WERI-Rb-1 (cell line): ENCODE data around the gene BBS4.

Source experiments
- DNase-seq: peaks from one replicate; pipeline ENCODE4 v3.0.0-alpha.2; 2020
- H3K27ac ChIP-seq: fragments of 250-450 bp; sonication (Bioruptor Pico); 2 replicates; pipeline ENCODE4 v1.5.1; 2020; ENCODE audit warnings: mild to moderate bottlenecking, moderate library complexity
- H3K27me3 ChIP-seq: fragments of 250-450 bp; sonication (Bioruptor Pico); 2 replicates; pipeline ENCODE4 v1.5.1; 2021; ENCODE audit warnings: mild to moderate bottlenecking, low read depth, moderate library complexity; ENCODE audit not compliant: insufficient read depth, severe bottlenecking
- H3K36me3 ChIP-seq: fragments of 250-450 bp; sonication (Bioruptor Pico); 2 replicates; pipeline ENCODE4 v1.5.1; 2020; ENCODE audit warnings: mild to moderate bottlenecking, moderate library complexity
- H3K4me3 ChIP-seq: 2 replicates; pipeline ENCODE4 v1.5.1; 2011; ENCODE audit warnings: low read depth, mild to moderate bottlenecking, control low read depth, low read length
- H3K9me3 ChIP-seq: fragments of 250-450 bp; sonication (Bioruptor Pico); 2 replicates; pipeline ENCODE4 v1.5.1; 2021; ENCODE audit warnings: mild to moderate bottlenecking, moderate library complexity; ENCODE audit not compliant: severe bottlenecking
- TF ChIP-seq, protein P1 (sequence below): IDR thresholded peaks from 2 replicates; pipeline ENCODE4 v1.5.1; 2011; ENCODE audit warnings: low read depth, mild to moderate bottlenecking, control low read depth, inconsistent platforms, low read length

The BBS4 gene

DNA sequence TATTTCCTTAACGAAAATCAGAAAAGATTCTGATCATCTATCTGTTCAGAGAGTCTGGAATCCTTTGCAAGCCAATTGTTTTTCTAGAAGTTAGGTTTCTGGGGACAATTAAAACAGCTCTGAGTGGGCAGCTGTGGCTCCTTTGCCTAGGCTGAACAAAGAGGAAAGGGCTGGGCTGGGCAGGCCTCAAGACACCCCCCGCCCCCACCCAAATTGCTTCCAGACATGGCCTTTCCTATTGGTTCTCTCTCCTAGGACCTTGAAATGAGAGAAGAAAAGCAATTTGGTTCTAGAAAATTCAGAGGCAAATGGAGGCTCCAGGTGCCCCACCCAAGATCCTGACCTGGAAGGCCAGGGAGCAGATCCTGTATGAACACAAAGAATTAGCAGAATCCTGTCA lies 99.8 kb downstream of the BBS4 start:
- DNase-seq, result no peak
- Histone ChIP-seq H3K27ac (no peak overlapping the region), H3K9me3 (no peaks in the 10 kb centered on the region), H3K27me3 (no peaks in the 10 kb centered on the region), H3K36me3 (peaks cover 4% of the 10 kb centered on the region), H3K4me3 (no peak overlapping the region)
- TF ChIP-seq, protein P1, sequence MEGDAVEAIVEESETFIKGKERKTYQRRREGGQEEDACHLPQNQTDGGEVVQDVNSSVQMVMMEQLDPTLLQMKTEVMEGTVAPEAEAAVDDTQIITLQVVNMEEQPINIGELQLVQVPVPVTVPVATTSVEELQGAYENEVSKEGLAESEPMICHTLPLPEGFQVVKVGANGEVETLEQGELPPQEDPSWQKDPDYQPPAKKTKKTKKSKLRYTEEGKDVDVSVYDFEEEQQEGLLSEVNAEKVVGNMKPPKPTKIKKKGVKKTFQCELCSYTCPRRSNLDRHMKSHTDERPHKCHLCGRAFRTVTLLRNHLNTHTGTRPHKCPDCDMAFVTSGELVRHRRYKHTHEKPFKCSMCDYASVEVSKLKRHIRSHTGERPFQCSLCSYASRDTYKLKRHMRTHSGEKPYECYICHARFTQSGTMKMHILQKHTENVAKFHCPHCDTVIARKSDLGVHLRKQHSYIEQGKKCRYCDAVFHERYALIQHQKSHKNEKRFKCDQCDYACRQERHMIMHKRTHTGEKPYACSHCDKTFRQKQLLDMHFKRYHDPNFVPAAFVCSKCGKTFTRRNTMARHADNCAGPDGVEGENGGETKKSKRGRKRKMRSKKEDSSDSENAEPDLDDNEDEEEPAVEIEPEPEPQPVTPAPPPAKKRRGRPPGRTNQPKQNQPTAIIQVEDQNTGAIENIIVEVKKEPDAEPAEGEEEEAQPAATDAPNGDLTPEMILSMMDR, result no peak

DNA sequence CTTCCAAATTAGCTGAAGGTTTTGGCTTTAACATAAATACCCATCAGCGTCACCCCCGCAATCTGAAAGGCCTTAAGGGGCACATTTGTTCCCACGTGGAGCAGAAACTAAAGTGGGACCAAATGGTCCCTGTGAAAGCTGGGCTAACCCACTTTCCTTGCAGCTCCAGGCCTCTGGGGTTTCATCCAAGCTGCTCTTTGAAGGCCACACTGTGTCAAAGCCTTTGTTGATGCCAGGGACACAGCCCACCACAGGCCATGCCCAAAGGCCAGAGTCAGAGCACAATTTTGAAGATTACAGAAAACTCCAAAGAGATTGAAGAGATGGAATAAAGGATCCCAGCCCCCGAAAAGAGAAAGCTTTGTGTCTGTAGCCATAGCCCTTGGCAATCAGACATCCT lies 100.2 kb downstream of the BBS4 start:
- no peak overlapping the region for H3K4me3 ChIP-seq
- H3K27me3 ChIP-seq, result no peaks in the 10 kb centered on the region
- TF ChIP-seq, protein P1, result no peak
- H3K27ac ChIP-seq, result no peak overlapping the region
- DNase-seq, result no peak
- peaks cover 4% of the 10 kb centered on the region; the same call in 1 of the 2 replicates for H3K36me3 ChIP-seq
- no peaks in the 10 kb centered on the region for H3K9me3 ChIP-seq

DNA sequence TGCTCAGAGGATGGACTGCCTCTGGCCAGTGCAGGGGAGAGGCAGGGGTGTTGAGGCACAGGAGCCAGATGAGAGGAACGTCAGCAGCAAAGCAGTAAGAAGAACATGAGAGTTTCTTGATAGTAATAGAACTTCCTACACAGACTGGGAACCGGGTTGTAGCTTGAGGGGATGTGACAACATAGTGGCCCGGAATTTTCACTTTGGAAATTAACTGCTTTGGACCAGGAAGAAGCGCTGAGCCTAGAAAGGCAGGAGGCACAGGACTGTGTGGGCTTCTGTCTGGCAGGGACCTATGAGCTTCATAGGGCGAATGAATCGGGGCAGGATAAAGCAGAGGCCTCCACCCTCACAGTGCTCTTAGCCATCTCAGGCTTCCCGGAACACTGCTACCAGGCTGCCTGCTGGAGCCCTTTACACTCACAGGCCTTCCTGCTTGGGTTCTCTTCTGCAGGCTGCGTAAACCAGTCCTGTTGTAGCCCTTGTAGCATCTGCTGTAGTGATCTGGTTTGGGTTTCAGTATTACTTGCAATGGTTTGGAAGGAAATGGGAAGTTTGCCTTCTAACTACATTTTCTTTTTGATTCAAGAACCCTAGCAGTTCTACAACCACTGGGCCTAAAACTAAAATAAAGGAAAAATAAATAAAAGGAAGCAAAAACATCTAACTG lies 100.8 kb downstream of the BBS4 start:
- TF ChIP-seq, protein P1, result no peak

DNA sequence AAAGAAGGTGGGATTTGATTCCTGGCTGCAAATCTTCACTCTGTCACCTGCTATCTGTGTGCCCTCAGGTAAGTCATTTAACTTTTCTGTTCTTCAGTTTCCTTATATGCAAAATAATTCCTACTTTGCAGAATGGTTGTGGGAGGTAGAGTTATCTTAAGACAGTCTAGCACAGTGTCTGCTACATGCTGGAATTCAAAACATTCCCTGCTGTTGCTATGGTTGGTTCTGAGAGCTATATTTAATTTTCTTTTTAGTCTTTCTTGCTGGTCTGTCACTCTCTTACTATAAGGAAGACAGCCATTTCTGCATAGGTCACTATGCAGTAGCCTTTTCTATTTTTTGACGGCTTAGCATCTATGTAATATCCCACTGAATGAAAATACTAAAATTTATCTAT lies 101.5 kb downstream of the BBS4 start:
- no peak overlapping the region for H3K4me3 ChIP-seq
- H3K36me3 ChIP-seq, result no peaks in the 10 kb centered on the region
- DNase-seq, result no peak
- no peaks in the 10 kb centered on the region for H3K27me3 ChIP-seq
- H3K9me3 ChIP-seq, result no peaks in the 10 kb centered on the region
- TF ChIP-seq, protein P1, result no peak
- H3K27ac ChIP-seq, result no peak overlapping the region

More for the DNA sequence above, 100.8 kb downstream of the BBS4 start:
- H3K9me3 ChIP-seq, result no peaks in the 10 kb centered on the region
- DNase-seq, result no peak
- peaks cover under 1% of the 10 kb centered on the region; the same call in 1 of the 2 replicates for H3K36me3 ChIP-seq
- H3K4me3 ChIP-seq, result no peak overlapping the region
- no peaks in the 10 kb centered on the region for H3K27me3 ChIP-seq
- H3K27ac ChIP-seq, result no peak overlapping the region
